ENCODE measurements around the gene ANKS1A. TPM values are rescaled to one million over a fixed set of nuclear protein-coding genes. Genes with fewer than 3 reads are reported as not detected.
A peak's percentile ranks its signal among the peaks of the same experiment; 100 is the strongest.

ANKS1A gene
- total RNA-seq, 1 experiment from 2014 or later, result 28.5 TPM

DNA sequence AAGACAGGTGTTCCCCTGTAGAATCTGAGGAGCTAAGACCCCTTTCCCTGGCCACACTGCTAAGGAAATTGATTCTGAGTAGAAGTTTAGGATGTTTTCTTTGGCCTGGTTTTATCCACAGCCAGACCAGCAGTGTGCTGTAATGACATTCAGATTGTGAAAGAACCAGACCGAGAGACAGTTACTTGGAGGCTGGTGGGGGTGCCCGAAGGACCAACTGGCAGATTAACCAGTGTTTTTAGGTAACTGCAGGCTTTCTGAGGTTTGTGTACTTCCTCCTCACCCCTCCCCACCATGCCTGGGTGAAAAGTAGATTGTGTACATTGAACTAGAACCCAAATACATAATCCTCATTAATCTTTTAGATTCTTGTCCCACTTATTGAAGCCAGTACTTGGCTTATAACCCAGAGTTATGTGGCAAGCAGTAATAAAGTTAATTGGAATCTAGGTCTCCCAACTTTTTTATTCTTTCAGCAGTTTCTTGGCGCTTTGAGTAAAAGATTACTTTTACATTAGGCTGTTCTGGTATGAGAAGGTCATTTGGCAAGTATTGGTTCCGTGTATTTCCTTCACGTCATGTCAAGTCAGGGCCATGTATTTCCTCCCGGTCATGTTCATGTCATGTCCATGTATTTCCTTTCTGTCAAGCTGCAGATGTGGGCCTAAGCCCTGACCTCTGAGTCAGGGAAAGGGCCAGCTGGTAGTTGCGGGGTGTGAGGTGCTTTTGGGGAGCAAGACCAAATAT is 158.4 kb downstream of the ANKS1A start:
- intact Hi-C loops (cut with micrococcal nuclease; ENCODE audit: unreplicated experiment), result no loop called here
- Histone ChIP-seq H3K9me2 (ENCODE audit: insufficient read depth) (no peaks in the 10 kb centered on the region), H3K4me2 (no peak overlapping the region), H3K4me1 (replicated peaks; ENCODE audit: insufficient read depth) (0 out of 2 replicates have a peak, but pooled peaks cover 6% of the 10 kb centered on the region), H3K9me3 (ENCODE audit: insufficient read depth, low read depth) (no peaks in the 10 kb centered on the region), H3K79me2 (ENCODE audit: low read depth) (no peaks in the 10 kb centered on the region), H2AFZ (no peak overlapping the region), H3F3A (ENCODE audit: insufficient read depth, low read depth) (peaks cover 4% of the 10 kb centered on the region; the same call in 1 of the 2 replicates), H3K36me3 (ENCODE audit: low read depth) (no peaks in the 10 kb centered on the region), H3K27me3 (ENCODE audit: insufficient read depth, low read depth) (no peaks in the 10 kb centered on the region), H3K4me3 (no peak overlapping the region), H4K20me1 (ENCODE audit: insufficient read depth) (0 out of 2 replicates have a peak, but pooled peaks cover 4% of the 10 kb centered on the region), H3K27ac (0 out of 2 replicates have a peak overlapping the region, but pooled peaks have one; percentile 25)
- TF ChIP-seq EZH2 (IDR thresholded peaks at IDR 0.05; ENCODE audit: low read depth), result no peak
- CTCF ChIA-PET, result no interaction called here
- DNase-seq, result no peak
- BruUV-seq (replicated peaks), result no TSS peak
- POLR2A ChIA-PET (ENCODE audit: unreplicated experiment), result interaction anchor here (0.5 kb wide), 1 partner anchor 14 kb away, joined by 3 read pairs; no protein-coding TSS in a partner anchor

- BruUV-seq (replicated peaks), result no TSS peak
- 0 out of 2 replicates have a peak, but pooled peaks cover 6% of the 10 kb centered on the region for H3K4me1 ChIP-seq (replicated peaks; ENCODE audit: insufficient read depth)
Measured at GRCh38 chr6:35048031-35048613, 159.1 kb downstream of the ANKS1A start.

GRCh38 chr6:35048631-35049083 is 159.6 kb downstream of the ANKS1A start:
- CTCF ChIA-PET, result no interaction called here

More at GRCh38 chr6:35048031-35048613, 159.1 kb downstream of the ANKS1A start:
- DNase-seq, result no peak
- no peaks in the 10 kb centered on the region for H3K9me3 ChIP-seq (ENCODE audit: insufficient read depth, low read depth)
- intact Hi-C loops (cut with micrococcal nuclease; ENCODE audit: unreplicated experiment), result no loop called here
- H3K79me2 ChIP-seq (ENCODE audit: low read depth), result no peaks in the 10 kb centered on the region
- no peak overlapping the region for H3K27ac ChIP-seq
- no peak for TF ChIP-seq EZH2 (IDR thresholded peaks at IDR 0.05; ENCODE audit: low read depth)
- TF ChIP-seq CTCF (conservative IDR thresholded peaks at IDR 0.05), result no peak
- no peaks in the 10 kb centered on the region for H3K9me2 ChIP-seq (ENCODE audit: insufficient read depth)
- ChIA-PET CTCF (no interaction called here), POLR2A (ENCODE audit: unreplicated experiment) (no interaction called here)
- no peaks in the 10 kb centered on the region for H3K27me3 ChIP-seq (ENCODE audit: insufficient read depth, low read depth)
- H3K4me2 ChIP-seq, result no peak overlapping the region
- no peaks in the 10 kb centered on the region for H3K36me3 ChIP-seq (ENCODE audit: low read depth)
- H2AFZ ChIP-seq, result no peak overlapping the region
- H3F3A ChIP-seq (ENCODE audit: insufficient read depth, low read depth), result peaks cover 4% of the 10 kb centered on the region; the same call in 1 of the 2 replicates
- H4K20me1 ChIP-seq (ENCODE audit: insufficient read depth), result 0 out of 2 replicates have a peak, but pooled peaks cover 4% of the 10 kb centered on the region
- no peak overlapping the region for H3K4me3 ChIP-seq

More at GRCh38 chr6:35048631-35049083, 159.6 kb downstream of the ANKS1A start:
- H4K20me1 ChIP-seq (ENCODE audit: insufficient read depth), result 0 out of 2 replicates have a peak, but pooled peaks cover 4% of the 10 kb centered on the region
- no peak for DNase-seq
- H3K36me3 ChIP-seq (ENCODE audit: low read depth), result no peaks in the 10 kb centered on the region
- no peaks in the 10 kb centered on the region for H3K79me2 ChIP-seq (ENCODE audit: low read depth)
- intact Hi-C loops (cut with micrococcal nuclease; ENCODE audit: unreplicated experiment), result no loop called here
- no TSS peak for BruUV-seq (replicated peaks)
- no peak overlapping the region for H3K4me2 ChIP-seq
- peaks cover 4% of the 10 kb centered on the region; the same call in 1 of the 2 replicates for H3F3A ChIP-seq (ENCODE audit: insufficient read depth, low read depth)
- POLR2A ChIA-PET (ENCODE audit: unreplicated experiment), result no interaction called here
- no peak overlapping the region for H3K27ac ChIP-seq
- H3K9me2 ChIP-seq (ENCODE audit: insufficient read depth), result no peaks in the 10 kb centered on the region
- 0 out of 2 replicates have a peak, but pooled peaks cover 6% of the 10 kb centered on the region for H3K4me1 ChIP-seq (replicated peaks; ENCODE audit: insufficient read depth)
- no peak overlapping the region for H3K4me3 ChIP-seq
- no peaks in the 10 kb centered on the region for H3K27me3 ChIP-seq (ENCODE audit: insufficient read depth, low read depth)
- H2AFZ ChIP-seq, result no peak overlapping the region
- TF ChIP-seq CTCF (conservative IDR thresholded peaks at IDR 0.05) (no peak), EZH2 (IDR thresholded peaks at IDR 0.05; ENCODE audit: low read depth) (no peak)
- H3K9me3 ChIP-seq (ENCODE audit: insufficient read depth, low read depth), result no peaks in the 10 kb centered on the region

Measured in PC-9 (cell line).